Inflammatory macrophage (primary cell): ENCODE measurements around the gene ASB12.

Experiments used
- DNase-seq, 2 donors: peaks; one replicate each; pipeline ENCODE4 v3.0.0-alpha.2; 2020 to 2022

The ASB12 gene

DNA sequence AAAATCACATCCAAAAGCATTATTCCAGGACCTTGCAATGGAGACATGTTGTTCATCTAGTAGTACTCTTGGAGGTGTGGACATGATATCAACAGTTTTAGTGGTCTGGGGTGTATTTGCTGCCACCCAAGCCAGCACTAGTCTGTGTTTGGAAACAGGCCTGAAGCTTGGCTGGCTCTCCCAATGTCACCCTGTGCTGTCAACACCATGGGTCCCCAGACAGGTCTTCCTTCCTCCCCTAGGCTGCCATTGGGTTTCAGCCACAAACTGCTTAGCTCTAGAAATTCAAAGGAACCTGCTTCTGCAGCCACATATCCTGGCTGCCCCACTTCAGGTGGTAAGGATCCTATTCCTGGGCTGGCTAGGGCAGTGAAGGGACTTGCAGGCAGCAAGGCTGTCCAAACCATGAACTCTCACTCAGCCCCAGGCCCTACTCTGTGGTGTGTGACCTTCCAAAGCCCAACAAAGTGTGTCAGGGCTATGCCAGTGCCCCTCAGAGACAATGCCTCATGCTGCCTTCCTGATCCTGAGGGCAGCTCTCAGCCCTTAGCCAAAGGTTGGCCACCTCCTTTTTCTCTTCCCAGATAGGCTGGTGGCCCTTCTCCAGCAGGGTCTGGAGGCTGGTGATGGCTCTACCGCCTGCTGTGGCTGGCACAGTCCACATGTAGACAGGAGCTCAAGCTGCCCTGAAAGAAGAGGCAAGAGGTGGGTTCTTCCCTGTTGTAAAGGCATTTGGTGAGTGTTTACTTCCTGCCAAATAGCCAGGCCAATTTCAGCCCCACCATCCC, 43.2 kb downstream of the ASB12 start:
- DNase-seq = no peak

DNA sequence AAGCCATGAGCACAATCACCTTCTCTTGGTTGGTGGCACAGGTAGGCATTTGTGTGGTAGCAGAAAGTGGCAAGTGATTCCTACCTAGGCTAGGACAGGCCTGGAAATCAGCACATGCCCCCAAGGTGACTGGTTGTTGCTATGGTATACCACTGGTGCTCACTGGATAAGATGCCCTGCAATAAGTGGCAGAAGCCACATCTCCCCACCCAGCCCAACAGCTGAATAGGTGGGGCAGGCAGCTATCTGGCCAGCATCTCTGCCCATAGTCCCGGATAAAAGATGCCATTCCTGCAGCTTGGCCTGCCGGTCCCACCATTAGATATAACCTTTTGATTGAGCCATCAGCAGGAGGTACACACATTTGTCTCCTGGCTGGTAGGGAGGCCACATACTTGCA, 46.0 kb downstream of the ASB12 start:
- DNase-seq = no peak

DNA sequence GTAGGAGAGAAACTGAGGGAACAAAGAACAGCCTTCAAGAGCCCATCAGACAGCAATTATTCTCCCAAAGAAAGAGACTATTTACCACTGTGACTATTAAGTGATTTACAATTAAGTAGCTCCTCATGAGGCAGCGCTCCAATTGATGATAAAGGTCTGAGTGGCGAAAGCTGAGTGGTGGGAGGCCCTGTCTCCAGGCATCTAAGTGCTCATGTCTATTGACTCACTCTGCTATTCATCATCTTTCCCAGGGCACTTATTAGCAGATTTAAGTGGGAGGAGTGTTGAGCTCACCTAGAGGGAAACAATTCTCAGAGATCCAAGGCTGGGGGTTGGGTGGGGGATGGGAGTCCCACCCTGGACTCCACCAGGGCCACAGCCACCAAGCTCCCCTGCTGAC, 48.2 kb downstream of the ASB12 start:
- no peak for DNase-seq

DNA sequence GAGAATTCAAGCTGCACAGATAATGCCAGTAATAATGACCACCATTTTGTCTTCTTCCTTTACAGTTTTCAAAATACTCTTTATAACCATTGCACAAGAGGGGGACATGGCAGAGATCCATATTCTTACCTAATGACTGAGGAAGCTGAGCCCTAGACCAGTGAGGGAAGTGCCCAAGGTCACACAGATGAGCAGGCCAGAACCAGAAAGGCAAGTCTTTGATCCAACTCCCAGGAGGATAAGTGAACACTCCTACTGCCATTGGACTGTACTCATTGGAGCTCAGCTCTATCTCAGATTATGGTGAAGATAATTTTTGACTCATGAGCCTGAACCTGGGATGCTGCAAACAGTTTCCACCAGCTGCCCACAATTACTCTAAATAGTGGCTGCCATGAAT, 53.5 kb downstream of the ASB12 start:
- no peak for DNase-seq
